Tibial nerve (tissue), 4 donors: ENCODE measurements around the gene EXD2.

Experiments
- EP300 ChIP-seq, 2 donors: sonication (generic); formaldehyde crosslinking; IDR thresholded peaks; one replicate each; pipeline ENCODE4 v1.6.1; 2017; ENCODE audit warnings: antibody characterized with exemption in 2 of 2, mild to moderate bottlenecking in 1 of 2
- POLR2A ChIP-seq, 2 donors: fragments of 450-650 bp; IDR thresholded peaks; one replicate each; pipeline ENCODE4 v1.6.1; 2017; ENCODE audit warnings: antibody characterized with exemption in 2 of 2, mild to moderate bottlenecking in 2 of 2, moderate library complexity in 2 of 2
- TF ChIP-seq, protein P1 (sequence below), 5 experiments: fragments of 200-600 bp in 3 of 5; fragments of 450-650 bp in 2 of 5; sonication (generic) in 3 of 5; IDR thresholded peaks; one replicate each; pipeline ENCODE4 v1.5.1; 2016 to 2019; ENCODE audit warnings: antibody characterized with exemption in 5 of 5, mild to moderate bottlenecking in 3 of 5, moderate library complexity in 2 of 5

DNA sequence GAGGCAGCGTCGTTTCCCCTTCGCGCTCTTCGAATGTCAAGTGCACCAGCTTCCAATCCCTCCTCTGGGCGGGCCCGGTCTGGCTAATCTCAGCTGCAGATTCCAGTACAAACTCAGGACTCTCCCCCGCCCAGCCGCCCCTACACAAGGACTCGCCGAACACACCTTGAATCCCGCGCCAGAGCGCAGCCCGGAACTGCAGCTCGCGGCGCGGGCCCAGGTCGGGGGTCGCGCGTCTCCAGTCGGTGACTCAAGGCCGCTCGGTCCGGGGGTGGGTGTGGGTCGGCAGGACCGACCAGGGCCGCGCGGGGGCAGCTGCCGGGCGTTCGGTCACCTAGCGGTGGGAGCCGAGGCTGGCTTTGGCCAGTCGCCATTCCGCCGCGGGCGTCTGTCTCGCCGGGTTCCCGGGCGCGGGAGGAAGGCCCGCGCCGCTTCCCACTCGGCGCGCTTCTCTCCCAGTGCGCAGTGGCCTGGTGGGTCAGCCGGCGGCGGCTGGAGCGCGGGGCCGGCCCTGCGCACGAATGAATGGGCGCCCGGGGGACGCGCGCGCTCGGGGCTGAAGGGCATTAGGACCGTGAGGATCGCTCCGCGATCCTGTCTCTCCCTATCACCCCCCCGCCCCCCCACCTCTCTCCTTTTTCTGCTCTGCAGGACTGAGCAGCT is 68.4 kb downstream of the EXD2 start, which contains the start of gene GALNT16:
- TF ChIP-seq, protein P1, sequence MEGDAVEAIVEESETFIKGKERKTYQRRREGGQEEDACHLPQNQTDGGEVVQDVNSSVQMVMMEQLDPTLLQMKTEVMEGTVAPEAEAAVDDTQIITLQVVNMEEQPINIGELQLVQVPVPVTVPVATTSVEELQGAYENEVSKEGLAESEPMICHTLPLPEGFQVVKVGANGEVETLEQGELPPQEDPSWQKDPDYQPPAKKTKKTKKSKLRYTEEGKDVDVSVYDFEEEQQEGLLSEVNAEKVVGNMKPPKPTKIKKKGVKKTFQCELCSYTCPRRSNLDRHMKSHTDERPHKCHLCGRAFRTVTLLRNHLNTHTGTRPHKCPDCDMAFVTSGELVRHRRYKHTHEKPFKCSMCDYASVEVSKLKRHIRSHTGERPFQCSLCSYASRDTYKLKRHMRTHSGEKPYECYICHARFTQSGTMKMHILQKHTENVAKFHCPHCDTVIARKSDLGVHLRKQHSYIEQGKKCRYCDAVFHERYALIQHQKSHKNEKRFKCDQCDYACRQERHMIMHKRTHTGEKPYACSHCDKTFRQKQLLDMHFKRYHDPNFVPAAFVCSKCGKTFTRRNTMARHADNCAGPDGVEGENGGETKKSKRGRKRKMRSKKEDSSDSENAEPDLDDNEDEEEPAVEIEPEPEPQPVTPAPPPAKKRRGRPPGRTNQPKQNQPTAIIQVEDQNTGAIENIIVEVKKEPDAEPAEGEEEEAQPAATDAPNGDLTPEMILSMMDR (IDR thresholded peaks at IDR 0.05): peak in 1 of 5 experiments; percentile 30
- TF ChIP-seq EP300 (IDR thresholded peaks at IDR 0.05) (no peak), POLR2A (IDR thresholded peaks at IDR 0.05) (no peak)
